Measurements from ENCODE around the gene ADRB1.

Gene ADRB1
- total RNA-seq, result 0 to 3.8 (median 0.17) reads per million in 18 experiments

- peak; percentile 59 to 69 for DNase-seq
Observed at GRCh38 chr10:114043532-114044246, at the start of gene ADRB1. TSS of gene ADRB1 (plus strand) at chr10:114043866. CDS start at chr10:114044133, 267 bp downstream.

GRCh38 chr10:113995201-113995600 lies 48.5 kb upstream of the ADRB1 start:
- no peak for DNase-seq

DNA sequence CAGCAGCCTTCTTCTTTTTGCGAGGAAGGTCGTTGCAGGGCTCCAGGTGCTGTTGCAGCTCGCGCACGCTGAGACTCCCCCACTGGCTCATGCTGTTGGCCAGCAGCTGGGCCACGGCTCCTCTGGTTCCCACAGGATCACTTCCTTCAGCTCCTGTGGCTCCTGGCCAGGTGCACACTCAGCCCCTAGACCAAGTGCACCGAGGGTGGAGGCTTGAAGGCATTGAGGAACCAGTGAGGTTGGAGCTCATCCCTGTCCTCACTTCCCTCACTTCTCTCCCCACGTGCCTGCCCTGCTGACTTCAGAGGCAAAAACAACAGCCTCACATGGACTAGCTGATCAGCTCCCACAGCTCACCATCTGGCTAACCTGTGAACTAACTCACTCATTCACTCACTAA lies 46.2 kb upstream of the ADRB1 start:
- DNase-seq, result peak; percentile 52 to 58

GRCh38 chr10:113999531-113999930 lies 44.1 kb upstream of the ADRB1 start:
- DNase-seq, result peak; percentile 41 to 61

DNA sequence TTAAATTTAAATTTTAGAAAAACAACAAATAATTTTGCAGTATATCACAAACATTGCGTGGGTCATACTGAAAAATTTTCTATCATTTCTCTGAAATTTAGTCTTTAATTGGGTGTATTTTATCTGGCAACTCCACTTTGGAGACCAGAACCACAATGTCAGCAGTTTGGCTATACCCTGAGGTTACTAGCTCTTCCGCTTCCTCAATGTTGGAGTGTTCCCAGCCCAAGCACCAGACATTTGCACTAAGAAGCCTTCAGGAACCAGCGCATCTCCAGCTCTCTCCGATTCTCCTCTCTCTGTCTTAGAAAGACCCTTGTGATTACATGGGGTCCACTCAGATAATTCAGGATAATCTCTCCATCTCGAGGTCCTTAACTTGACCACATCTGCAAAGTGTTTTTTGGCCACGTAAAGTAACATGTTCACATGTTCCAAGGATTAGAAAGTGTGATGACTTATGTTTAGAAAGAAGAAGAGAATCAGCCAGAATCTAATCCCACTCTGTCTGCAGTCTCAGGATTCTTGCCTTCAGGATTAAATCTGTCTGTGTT lies 43.1 kb upstream of the ADRB1 start:
- no peak for DNase-seq

DNA sequence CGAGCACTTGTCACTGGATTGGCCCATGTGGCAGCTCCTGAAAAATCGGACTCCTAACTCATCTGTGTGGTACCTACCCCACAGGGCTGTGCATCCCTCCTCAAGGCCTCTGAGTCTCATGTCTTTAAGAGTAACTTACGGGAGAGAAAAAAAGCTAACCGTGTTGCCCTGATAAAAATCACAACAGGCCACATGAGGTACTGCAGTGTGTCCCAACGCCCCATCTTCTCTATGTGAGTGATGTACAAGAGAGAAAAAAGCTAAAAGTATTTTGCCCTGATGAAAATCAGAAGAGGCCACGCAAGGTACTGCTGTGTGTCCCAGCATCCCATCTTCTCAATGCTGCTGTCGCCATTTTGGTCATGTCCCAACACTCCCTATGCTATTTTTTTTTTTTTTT lies 41.2 kb upstream of the ADRB1 start:
- no peak for DNase-seq

- no peak for DNase-seq
Observed at GRCh38 chr10:114003161-114003941, 40.3 kb upstream of the ADRB1 start.

- DNase-seq, result no peak
Observed at GRCh38 chr10:114009281-114009996, 34.2 kb upstream of the ADRB1 start.

DNA sequence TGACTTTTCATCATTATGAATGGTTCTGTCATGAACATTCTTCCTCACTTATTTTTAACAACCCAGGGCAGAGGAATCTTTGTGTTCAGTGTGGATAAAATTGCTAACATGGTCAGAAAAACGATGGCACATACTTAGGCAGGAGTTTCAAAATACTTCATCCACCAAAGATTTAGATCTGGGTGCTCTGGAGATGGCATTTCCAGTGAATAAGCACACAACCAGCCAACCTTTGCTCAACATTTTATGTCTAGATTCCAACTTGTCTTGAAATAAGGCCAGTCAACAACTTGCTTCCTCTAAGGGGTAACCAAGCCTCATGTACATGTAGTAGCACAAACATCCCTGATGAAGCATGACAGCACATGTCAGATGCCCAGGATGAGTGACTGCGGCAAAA lies 33.4 kb upstream of the ADRB1 start:
- no peak for DNase-seq

DNA sequence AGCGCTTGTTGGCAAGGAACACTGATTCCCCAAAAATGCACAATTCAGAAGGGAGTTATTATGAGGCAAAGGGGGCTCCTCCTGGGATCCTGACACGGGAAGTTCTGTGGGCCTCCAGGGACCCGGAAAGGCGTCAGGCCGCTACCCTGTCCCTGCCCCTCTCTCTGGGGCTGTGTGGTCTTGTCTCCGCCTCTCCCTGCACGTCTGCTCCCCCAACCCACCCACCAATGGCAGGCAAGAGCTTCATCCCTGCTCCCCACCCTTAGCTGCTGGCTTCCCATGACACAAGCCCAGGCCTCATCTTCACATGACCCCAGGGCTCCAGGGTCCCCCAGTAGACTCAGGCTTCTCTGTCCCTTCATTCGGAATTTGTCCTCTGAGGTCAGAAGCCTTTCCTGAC lies 31.0 kb upstream of the ADRB1 start:
- DNase-seq, result no peak

- no peak for DNase-seq
Observed at GRCh38 chr10:114015708-114016107, 28.0 kb upstream of the ADRB1 start.

DNA sequence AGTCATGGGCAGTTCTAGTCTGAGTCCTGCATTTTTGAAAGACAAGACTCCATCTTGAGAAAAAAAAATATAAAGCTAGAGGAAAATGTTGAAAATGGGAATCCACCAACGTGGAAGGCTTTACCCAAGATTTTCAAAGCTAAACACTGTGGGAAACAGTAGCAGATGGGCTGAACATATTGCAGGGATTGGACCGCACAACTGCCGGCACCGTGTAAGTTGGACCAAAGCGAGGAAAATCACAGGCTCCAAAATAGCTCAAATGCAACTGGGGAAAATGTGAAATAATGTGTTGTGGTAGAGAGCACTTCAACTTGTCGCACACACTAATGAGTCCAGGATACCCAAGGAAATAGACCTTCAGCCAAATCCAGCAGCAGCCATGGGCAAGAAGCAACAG lies 26.4 kb upstream of the ADRB1 start:
- DNase-seq, result no peak

GRCh38 chr10:114017873-114018272 lies 25.8 kb upstream of the ADRB1 start:
- DNase-seq, result no peak

- no peak for DNase-seq
Observed at GRCh38 chr10:114019226-114019625, 24.4 kb upstream of the ADRB1 start.

DNA sequence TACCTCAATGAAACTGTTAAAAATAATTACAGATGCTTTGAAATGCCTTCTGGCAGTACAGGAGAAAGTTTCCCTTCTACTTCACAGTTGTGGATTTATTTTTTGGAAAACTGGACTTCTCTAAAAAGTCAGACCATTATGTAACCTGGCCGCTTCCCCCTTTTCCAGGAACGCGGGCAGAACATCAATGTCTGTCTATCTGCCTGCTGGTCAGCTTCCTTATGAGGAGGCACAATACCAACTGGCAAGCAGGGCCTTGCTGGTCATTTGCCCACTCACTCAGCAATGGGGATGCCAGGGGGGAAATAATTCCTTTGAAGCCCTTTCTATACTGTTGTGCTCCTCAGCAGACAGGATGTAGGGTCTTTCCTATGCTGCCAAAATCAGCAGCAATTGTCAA lies 22.5 kb upstream of the ADRB1 start:
- peak; percentile 68 to 71 for DNase-seq

DNA sequence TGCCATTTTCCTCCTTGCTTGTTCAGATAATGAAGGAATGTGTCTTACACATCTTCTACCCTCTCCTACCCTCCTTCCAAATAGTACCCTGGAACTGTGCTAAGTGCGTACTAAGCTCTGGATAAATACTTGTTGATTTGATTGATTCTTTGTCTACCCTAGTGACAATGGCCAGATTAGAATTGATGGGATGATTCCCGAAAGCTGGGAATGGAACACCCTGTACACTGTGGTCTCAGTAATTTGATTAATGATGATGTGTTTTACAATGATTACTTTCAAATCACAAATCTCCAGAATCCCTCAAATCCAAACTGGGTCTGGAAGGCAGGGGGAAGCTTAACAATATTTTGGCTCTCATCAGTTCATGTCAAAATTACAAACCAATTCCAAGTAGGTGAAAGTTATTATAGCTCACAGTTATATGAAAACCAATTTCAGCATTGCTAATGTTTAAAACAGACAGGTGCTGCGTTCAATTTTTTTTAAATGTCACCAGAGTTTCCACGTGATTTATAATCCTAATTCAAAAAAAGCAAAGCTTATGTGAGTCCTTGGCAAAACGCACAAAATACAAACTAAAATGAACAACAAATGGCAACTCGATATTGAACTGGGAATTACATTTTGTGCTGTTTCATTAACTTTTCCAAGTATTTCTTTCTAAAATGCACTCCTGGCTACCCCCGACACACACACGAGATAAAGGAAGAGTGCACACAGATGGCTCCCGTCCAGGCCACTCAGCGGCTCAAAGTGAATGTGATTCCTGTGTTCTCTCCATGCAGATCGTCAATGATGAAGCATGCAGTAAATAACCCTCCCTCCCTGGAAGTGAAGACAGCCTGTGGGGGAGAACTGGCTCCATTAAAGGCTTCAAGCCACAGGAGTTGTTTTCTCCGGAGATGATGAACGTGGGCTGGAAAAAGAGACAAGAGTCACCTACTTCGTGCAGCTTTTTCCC lies 21.7 kb upstream of the ADRB1 start:
- no peak for DNase-seq

DNA sequence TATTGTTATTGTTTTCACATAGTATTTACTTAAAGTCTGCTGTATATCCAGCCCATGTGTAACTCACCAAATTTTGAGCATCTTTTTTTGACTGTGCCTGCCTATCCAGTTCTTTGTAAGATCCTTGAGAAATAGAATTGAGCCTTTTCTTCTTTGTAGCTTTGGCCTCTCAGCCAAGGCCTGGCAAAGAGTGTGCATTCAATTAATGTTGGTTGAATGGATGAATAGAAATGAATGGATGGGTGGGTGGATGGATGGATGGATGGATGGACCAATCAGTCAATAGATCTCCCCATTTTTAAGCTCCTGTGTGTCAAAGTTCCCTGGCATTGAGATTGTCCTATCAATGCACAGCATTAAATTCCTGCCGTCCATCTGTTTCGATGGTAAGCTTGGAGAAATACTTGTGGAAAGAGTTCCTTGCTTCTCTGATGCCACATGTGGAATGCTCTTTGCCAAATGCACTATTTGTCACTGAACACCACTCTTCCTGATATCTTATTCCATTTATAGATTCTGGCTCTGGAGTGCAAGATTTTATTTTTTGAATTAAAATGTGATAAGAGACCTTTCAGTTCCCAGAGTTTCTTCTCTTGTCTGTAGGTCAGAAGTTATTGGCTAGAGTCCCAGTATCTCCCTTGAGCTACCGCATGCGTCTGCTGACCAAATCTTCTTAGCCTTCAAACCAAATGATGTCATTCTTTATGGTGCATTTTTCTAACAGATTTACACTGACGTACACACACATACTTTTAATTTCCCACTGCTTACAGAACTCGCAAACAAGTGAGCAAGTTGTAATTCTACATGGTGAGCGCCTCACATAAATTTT lies 20.7 kb upstream of the ADRB1 start:
- peak in 1 of 2 donors; percentile 18 for DNase-seq

DNA sequence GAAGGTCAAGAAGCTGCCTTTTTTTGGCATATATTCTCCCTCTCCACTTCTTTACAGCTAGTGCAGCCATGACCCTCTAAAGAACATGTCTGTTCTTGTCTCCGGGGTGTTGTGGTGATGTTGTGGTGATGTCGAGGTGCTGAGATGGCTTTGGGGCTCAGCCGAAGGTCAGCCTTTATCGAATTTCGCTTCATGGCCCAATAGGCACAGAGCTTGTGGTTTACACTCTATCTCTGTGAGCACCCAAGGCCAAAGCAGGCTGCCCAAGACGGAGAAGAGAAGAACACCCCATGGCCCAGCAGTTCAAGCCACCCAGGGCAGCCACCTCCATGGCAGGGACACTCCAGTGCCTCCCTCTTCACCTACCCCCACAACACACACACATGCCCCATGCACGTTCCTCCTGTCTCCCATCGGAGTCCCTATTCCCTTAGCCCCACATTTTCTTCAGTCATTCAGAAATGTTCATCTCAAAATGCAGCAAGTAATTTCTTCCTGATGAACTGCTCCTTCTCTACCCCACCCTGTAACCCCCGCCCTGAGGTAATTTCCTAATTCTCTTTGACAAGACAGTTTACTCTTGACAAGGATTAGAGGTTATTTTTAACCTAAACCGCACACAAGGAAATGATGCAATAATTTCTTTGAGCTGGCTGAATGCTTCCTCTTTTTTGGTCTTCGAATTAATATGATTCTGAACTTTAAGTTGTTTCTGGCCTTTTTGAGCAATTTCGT lies 18.6 kb upstream of the ADRB1 start:
- peak; percentile 84 to 98 for DNase-seq

- no peak for DNase-seq
Observed at GRCh38 chr10:114025611-114026130, 18.0 kb upstream of the ADRB1 start.

All from inflammatory macrophage (primary cell).